ENCODE data around the gene TMEM8B.

Gene TMEM8B

GRCh38 chr9:35842020-35842745 lies 13.2 kb downstream of the TMEM8B start:
- DNase-seq, result no peak

GRCh38 chr9:35842795-35843194 lies 13.8 kb downstream of the TMEM8B start:
- DNase-seq, result no peak

- no peak for DNase-seq
These were observed 15.7 kb downstream of the TMEM8B start for GRCh38 chr9:35844628-35845270.

GRCh38 chr9:35845824-35846771 lies 17.1 kb downstream of the TMEM8B start:
- no peak for DNase-seq

DNA sequence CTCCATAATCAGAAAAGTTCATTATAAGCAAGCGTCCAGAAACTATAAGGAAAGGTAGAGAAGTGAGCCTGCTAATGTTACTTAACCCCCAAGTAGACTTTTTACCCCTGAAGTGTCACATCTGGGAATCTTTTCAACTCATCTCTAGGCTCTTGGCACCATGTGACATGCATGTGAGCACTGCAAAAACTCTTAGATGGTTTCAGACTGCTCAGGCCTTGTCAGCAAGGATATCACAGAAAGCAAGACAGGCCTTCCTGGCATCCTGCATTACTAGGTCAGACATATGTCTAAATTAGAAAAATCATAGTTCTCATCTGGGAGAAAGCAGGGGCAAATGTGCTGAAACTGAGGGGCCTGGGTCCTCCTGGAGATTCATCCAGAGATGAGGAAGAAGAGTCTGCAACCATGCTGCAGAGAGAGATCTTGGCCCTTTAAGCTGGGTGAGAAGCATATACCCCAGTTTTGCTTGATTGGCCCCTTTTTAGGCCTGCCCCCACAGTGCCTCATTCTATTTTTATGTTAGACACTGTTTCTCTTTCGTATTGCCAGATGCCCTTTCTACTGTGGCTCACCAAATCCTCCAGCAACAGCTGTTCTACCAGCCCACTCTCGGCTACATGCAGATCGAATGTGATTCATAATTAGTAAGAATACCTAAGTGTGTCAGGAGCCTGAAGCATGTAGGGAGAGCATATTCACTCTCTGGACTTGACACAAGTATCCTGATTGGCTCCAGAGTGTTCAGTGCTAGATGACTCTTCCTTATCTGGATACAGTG lies 19.0 kb downstream of the TMEM8B start:
- no peak for DNase-seq

DNA sequence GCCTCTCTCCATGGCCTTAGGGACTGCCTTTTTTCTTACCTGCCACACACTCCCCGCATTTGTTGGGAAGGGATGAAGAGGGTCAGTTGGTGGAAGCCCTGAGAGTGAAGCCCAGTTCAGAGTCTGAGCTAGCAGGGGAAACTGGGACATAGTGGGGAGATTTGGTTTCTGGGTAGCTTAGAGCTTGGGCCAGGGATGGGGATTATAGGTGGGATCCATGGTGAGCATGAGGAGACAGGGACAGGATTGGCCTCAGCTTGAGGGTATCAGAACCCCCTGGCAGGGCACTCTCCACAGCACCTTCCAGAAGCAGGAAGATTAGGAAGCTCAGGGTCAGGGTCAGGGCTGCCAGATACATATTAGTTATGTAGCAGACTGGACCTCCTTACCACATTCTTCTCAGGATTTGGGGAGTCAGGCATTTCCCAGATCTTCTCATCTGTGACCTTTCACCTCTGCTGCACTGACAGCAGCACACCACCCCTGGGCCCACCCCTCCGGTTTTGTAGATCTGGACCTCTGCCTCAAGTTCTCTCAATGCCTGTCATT lies 23.3 kb downstream of the TMEM8B start:
- no peak for DNase-seq

- no peak for DNase-seq
These were observed 24.1 kb downstream of the TMEM8B start for GRCh38 chr9:35852876-35853865.

DNA sequence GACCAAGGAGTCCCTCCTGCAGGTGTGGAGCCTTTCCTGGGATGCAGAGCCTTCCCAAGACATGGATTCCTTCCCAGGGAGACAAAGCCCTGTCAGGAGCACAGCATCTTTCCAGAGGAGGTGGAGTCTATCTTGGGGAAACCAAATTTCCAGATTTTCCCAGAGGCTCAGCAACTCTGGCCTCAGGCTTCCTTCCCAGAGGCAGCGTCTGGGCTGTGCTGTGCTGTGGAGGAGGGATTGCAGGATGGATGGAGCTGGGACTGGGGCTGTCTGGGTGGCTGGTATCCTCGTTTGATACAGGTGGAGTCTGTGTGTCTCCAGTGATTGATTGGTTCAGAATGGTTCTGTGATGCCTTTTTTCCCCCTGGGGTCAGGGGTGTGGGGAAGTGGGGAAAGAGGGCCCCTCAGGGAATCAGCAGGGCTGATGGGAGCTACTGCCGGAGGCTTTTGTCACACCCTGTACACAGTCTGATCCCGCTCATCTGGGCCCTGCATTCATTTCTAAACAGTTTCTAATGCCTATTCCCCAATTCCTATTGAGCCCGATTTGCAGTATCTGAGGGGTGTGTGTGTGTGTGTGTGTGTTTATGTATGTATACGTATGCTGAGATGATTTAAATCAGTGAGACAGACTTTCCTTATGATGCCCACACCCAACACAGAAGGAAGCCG lies 25.2 kb downstream of the TMEM8B start:
- no peak for DNase-seq

DNA sequence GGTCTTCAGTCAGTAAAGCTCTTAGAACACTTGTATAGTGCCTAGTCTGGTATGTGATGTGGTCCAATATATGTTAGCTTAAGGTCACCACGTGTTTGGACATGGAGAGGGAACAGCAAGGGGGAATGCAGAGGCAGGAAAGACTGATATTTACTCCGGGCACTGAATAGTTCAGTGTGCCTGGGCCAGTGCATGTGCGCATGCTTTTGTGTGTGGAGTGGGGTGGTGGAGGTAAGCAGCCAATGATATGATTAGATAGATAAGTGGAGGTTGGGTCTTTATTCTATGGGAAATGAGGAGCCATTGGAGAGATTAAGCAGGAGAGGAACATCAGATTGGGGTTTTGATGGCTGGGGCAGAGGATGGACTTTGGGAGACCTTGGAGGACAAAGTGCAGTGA lies 27.2 kb downstream of the TMEM8B start:
- no peak for DNase-seq

DNA sequence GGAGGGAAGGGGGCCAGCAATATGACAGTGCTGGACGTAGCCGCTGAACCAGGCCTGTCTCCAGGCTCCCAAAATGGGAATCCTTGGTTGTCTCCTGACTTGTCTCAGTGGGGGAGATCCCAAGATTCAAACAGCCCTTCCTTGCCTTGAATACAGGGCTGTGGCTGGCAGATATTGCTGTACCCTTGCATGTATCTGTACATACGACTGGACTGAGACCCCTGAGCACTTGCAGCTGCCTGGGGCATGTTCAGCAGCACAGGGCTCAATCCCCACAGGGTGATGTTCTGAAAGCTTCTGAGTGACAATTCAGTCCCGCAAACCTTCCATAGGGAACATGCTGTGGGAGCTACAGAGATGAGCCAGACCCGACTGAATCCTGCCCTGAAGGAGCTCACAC lies 27.9 kb downstream of the TMEM8B start:
- no peak for DNase-seq

- DNase-seq, result no peak
These were observed 29.4 kb downstream of the TMEM8B start for GRCh38 chr9:35858458-35858857.

- no peak for DNase-seq
These were observed 30.4 kb downstream of the TMEM8B start for GRCh38 chr9:35859310-35859989.

DNA sequence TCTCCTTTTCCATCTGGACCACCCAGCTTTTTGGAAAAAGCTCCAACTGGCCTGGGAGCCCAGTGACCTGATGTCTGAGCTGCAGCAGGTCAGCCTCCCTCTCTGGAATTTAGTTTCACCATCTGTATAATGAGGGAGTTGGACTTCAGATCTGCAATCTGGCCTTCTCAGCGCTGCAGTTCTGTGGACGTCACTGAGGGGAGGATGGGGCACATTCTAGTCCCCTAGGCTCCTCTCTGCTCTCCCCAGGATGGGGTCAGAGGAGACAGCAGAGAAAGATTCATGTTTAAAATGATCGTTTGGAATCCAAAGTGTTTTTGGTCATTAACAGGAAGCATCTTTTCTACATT lies 30.9 kb downstream of the TMEM8B start:
- no peak for DNase-seq

- no peak for DNase-seq
These were observed 32.3 kb downstream of the TMEM8B start for GRCh38 chr9:35861161-35861897.

- no peak for DNase-seq
These were observed 33.3 kb downstream of the TMEM8B start for GRCh38 chr9:35862328-35862727.

DNA sequence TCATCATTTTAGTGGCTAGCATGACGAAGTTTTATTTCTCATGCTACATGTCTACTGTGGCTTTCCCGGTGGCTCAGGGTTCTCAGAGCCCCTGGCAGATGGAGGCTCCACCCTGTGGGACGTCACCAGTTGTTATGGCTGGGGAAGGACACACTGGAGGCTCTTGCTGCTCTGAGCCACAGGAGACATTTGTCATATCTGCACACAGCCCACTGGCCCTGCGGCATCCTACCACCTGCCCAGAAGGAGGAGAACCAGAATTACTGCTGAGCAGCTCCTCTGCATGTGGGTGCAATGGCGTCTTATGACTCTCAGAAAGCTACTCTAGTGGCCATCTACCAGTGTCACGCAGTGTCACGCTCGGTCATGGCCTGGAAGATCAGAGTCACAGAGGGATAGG lies 34.6 kb downstream of the TMEM8B start:
- DNase-seq, result no peak

GRCh38 chr9:35864695-35865255 lies 35.7 kb downstream of the TMEM8B start:
- no peak for DNase-seq

DNA sequence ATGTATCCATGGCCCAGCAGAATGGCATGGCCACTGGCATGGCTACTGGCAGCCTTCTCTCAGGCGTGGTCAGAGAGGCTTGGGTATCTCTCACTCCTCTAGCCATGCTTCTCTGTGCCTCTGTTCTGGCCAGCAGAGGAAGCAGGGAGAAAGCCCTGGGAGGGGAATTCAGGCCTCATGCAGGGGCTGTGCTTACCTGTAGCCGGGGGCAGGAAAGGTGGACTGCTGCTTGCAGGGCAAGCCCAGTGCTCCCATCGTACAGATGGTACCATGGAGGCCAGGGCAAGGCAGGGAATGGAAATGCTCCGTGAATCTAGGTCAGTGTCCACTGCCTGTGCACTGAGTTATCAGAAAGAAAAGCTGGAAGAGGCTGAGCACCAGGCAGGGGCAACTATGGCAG lies 38.5 kb downstream of the TMEM8B start:
- no peak for DNase-seq

DNA sequence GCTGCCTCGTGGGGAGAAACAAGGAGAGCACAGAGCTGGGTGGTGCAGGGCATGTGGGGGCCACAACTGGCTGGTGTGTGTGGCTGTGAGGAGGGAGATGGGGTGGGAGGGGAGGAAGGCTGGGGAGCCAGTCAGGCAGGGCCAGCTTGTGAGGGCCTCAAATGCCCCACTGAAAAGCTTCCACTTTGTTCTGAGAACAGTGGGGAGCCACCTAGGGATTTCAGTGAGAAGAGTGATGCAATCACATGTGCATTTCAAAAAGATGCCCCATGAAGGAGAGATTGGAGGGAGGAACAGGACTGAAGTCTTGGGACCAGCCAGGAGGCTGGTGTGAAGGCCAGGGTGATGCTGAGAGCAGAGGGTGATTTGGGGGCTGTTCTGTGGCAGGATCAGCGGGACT lies 39.9 kb downstream of the TMEM8B start:
- DNase-seq, result no peak
